GM21737 (cell line): ENCODE results near the gene ROR1.

Experiments used
- ATAC-seq: cut with Tn5 transposase; IDR thresholded peaks from one replicate; pipeline ENCODE4 v1.9.1; 2021; ENCODE audit warnings: mild to moderate bottlenecking, moderate library complexity; ENCODE audit not compliant: unreplicated experiment

ROR1 gene

DNA sequence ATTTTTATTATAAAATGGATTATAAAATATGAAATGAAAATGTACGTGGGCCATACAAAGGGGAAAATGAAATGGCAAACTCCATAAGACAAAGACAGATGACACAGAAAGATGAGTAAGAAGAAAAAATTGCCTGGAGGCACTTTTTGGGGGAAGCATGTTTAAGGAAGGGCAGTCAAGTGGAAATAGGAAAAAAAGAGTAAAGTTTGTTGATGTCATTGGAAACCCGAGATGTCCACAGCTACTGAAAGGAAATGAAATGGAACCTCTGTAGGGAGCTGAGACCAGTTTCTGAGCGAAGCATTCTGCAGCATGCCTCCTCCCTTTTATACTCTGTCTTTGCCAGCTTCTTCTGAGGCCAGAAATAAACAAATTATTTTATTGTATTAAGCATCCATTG is 226.2 kb downstream of the ROR1 start:
- no peak for ATAC-seq

DNA sequence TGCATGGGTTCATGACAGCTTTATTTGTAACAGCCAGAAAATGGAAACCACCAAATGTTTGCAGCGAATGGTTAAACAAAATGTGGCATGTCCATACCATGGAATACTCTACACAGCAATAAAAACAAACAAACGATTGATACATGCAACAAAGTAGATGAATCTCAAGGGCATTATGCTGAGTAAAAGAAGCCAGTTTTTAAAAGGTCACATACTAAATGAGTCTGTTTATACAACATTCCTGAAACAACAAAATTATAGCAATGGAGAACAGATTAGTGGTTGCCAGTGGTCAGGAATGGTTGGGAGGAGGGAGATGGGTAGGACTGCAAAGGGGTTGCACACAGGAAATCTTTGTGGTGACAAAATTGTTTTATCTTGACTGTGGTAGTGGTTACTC is 227.2 kb downstream of the ROR1 start:
- no peak for ATAC-seq

DNA sequence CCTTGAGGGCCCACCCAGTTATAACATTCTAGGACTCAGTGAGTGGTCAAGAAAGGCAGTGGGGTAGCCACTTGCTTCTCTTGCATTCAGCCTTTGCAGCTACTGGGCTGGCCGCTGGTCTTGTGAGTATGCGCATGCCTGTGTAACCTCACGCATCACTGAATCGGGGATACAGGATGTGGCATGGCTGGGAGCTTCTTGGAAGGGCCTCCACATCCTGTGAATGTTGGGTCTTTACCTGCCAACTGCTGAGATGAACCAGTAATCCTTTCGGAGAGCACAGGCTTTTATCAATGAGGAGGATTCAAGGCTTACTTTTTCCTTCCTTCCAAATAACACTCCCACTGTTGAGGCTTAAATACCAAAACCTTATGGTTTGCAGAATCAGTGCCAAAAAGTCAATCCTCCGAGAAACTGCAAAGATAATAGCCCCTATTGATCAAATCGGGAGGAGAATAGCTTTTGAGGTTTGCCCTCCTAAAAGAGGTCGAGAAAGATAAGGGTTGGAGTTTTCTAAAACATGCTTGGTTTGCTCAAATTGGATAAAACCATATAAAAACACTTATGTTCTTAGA is 230.7 kb downstream of the ROR1 start:
- ATAC-seq = no peak

DNA sequence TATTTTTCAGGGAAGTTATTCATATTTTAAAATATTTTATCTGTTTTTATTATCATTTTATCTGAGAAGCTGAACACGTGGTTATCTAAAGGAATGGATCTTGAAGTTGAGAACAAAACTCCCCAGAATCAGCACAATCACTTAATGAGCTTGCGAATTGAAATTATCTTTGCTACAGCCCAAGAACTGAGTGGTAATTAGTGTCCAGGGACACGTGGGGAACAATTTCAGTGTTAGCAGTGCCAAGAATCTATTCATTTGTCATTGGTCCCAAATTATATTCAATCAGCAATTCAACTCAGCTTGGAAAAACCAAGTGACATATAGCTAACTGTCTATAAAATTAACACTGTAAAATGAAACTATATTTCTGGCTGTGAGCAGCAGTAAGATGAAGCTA is 232.0 kb downstream of the ROR1 start:
- no peak for ATAC-seq

DNA sequence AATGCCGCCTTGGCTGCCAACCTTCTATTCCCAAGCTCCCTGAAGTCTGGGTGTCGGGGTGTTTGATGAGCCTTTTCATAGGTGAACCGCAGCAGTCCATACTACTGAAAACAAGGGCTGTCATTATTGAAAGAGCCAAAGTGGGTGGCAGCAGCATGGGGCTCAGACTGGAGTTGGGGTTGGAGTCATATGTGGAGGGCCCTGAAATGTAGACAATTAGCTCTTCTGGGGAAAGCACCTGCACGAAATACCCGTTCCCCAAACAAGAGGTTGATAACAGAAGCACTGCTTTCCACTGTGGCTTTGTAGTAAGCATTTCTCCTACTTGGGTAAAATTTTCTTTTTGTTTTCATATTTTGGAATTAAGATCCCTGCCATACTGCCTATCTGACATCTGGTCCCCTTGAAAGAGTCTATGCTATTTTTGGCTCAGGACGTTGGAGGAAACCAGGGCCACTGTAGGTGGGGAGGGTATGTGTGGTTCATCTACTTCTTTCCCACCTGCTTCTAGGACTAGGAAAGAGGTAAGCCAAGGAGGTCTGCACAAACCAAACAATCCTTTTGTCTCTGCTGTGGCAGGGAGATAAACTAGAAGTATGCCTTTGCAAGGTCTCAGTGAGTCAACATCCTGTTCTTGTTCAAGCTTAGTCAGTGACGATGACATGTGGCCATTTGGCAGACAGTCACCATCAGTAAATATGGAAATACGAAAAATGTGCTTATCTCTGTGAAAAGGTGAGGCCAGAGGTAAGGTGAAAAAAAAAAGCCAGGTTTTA is 232.6 kb downstream of the ROR1 start:
- no peak for ATAC-seq

DNA sequence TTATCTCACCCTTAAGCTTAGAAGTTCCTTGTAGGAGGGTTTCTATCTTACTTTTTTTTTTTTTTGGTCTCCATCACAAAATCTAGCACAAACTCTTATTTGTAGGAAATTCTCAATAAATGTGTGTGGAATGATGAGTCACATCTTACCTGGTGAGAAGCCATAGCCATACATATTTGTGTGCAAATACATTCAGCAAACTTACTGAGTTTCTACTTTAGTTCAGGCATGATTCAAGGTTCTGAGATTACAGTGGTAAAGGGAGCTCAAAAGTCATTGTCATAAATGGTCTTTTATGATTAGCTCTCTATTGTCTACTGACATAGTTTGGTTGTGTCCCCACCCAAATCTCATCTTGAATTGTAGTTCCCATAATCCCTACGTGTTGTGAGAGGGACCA is 236.5 kb downstream of the ROR1 start:
- ATAC-seq = no peak

DNA sequence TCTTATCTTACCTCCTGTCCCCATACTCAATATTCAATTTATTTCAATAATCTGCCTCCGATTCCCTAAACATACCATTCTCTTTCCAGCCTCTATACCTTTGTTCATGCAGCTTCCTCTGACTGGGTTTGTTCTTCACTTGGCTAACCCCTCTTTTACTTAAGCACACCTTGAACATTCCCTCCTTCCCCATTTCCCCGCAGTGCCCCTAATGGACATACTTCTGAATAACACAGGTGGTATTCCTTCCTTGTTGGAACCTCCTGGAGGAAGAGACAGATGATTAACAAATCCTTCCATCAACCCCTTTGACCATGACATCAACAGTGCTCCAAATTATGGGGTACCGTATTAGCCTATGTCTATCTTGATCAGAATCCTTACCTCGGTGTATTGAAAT is 239.6 kb downstream of the ROR1 start:
- ATAC-seq = no peak

DNA sequence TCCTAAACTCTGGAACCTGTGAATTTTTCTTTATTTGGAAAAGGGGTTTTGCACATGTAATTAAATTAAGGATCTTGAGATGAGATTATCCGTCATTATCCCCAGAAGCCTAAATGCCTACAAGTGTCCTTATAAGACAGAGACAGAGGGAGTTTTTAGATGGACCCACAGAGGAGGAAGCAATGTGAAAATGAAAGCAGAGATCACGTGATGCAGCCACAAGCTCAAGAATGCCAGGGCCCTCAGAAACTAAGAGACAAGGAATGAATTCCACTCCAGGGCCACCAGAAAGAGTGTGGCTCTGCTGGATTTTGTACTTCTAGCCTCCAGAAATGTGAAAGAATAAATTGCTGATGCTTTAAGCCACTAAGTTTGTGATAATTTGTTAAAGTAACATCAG is 246.0 kb downstream of the ROR1 start:
- ATAC-seq = no peak

DNA sequence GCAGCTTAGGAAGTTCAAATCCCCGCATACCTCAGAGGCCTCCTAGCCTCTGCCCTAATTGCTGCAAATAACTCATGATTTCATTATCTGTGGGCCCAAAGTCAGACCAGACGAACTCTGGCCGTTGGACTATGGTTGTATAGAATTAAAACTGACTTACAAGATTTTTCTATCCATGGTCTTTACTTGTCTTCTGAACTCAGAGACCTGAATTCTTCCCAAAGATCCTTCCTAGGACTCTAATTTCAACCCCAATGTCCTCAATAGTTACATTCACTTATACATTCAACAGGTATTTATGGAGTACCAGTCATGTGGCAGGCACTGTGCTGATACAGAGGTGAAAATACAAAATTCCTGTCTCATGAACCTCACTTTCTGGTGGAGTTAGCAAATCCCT is 247.2 kb downstream of the ROR1 start:
- no peak for ATAC-seq

DNA sequence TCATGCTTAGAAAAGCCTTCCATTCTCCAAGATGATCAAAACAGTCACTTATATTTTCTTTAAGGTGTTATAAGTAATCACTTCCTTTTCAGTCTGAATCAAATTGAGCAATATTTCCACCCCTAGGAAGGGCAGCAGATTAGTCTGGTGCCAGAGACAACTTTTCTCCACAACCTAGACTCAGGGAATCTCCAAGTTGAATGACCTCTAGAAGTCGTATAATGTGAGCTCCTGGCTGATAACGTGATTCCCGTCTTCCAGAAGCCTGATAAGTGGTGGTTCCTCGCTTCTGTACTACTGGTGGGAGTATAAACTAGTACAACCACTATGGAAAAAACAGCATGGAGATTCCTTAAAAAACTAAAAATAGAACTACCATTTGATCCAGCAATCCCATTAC is 251.2 kb downstream of the ROR1 start:
- ATAC-seq = no peak

DNA sequence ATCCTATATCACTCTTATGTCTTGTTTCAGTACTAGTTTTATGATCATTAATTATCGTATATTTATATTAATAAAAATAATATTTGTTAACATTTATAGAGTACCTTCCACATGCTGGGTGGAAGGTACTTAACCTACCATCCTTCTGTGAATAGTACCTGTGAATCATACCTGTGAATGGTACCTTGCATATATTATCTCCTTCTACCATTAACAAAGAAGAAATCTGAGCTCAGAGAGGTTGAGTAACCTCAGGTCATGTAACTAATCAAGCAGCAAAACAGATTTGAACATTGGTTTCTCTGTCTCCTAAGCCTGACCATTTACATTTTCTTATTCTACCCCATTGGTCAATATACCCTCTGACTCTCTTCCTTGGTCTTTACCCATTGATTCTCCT is 255.2 kb downstream of the ROR1 start:
- ATAC-seq = no peak

DNA sequence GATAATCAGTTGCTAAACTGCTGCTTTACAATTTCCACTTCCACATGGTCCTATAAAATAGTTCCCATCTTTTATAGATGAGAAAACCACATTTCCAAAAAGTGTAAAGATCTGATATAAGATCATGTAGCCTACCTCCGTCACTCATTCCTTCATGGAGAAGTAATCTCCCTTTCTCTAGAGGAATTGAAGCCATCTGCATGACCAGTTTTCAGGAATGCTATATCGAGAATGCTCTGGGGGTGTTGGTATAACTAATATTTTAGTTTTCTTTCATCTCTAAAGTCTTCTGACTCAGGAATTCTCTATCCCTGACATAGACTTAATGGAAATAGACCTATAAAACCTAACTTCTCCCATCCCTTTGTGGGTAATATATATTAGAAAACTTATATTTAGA is 256.6 kb downstream of the ROR1 start:
- no peak for ATAC-seq

DNA sequence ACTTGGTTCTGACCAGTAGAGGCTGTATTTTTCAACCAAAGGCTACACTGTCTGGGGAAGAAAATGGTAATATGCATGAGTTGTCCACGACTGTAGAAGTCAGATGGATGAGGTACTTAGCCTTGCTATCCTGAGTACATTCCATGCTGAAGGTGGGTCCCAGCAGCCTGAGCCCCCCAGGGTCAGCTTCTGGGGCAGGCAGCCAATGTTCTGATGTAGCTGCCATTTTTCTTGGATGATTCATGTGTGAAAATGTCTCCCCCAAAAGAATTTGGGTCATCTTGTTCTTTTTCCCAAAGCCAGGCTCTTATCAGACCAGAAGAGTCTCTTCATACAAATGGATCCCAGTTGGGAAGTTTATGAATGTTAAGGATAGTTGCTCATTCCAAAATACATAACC is 257.4 kb downstream of the ROR1 start:
- ATAC-seq = no peak

DNA sequence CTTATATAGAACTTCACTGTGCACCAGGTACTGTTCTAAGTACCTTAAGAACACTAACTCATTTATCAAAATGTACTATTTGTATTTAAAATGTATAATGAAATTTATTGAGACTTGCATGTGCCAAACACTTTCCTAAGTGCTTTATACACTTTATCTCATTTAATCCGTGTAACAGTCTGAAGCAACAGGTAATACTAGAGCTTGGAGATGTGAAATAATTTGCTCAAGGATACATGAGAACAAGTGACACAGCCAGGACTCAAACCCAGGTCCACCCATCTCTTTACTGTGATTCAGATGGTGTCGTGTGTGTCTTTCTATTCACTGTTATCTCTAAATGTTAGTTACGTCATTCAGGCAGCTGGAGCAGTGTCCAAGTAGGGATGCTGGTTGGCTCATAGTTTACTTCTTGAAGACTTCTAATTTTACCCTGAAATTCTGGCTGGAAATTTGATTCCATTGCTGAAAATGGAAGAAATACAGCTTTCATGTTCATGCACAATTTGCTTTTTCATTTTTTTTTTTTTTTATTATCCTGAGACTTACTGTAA is 259.9 kb downstream of the ROR1 start:
- ATAC-seq = no peak

DNA sequence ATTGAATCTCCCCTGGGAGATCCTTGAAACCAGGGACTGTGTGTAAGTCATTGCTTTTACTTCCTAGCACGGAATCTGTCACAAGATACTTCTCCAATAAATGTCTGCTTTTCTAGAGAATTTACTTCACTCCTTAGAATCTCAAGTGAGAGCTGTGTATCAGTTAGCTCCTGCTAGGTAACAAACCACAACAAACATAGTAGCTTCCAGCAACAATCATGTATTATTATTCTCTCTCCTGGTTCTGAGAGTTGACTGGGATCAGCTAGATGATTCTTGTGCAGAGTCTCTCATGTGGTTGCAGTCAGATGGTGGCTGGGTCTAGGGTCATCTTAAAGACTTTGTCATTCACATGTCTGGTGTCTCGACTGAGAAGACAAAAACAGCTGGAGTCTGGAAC is 262.7 kb downstream of the ROR1 start:
- ATAC-seq = no peak

DNA sequence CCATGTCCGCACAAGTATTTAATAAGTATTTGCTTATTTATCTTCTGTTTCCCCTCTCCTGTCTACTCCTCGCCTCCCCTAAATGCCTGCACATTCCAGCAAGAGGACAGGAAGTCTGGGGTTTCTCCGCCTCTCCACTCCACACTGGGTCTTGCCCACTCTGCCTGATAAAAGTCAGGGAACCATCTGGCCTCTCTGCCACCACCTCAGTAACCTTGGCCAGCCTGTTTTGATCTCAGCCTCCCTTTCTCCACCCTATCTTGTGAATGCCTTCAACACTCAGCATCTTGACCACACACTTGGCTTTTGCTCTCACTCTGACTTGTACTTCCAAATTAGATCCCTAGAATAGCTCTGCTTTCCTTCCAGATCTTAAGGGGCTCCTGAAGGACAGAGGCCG is 264.3 kb downstream of the ROR1 start:
- no peak for ATAC-seq

DNA sequence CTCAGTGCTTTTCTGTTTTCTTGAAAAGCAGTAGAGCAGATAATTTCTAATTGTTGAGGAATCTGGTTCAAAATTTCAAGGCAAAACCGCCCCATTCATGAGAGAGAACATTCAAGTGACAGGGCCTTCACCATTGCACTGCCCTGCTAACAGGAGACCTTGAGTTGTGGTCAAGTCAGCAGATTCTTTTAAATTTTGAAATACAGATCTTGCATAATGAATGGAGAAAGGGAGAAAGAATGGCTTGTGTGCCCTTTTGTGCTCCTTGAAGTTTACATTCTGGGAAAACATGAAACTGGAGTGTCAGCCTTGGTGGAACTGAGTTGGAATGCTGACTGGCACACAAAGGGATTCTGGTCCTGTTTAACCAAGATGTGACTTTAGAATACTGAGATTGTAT is 265.1 kb downstream of the ROR1 start:
- no peak for ATAC-seq

DNA sequence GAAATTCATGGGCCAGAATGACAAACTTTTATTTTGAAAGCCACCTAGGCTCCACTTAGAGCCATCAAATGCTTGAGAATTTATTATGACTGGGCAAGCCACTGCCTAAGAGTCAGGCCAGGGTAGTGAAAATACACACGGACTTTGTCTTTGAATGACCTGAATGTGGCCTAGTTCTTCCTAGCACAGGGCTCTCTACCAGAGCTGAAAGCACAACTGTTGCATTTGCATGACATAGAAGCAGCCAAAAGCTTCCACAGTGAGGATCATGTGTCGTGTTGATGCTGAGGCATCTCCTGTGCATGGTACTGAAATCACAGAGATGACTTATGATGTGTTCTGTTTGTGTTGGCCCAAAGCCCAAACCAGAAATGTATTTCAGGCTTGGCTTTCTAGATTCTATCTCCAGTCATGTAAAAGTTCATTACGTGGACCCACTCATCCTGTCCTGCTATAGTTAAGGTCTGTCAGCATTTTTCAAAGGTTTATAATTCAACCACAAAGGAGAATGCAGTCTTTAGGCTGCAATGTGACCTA is 265.6 kb downstream of the ROR1 start:
- no peak for ATAC-seq

DNA sequence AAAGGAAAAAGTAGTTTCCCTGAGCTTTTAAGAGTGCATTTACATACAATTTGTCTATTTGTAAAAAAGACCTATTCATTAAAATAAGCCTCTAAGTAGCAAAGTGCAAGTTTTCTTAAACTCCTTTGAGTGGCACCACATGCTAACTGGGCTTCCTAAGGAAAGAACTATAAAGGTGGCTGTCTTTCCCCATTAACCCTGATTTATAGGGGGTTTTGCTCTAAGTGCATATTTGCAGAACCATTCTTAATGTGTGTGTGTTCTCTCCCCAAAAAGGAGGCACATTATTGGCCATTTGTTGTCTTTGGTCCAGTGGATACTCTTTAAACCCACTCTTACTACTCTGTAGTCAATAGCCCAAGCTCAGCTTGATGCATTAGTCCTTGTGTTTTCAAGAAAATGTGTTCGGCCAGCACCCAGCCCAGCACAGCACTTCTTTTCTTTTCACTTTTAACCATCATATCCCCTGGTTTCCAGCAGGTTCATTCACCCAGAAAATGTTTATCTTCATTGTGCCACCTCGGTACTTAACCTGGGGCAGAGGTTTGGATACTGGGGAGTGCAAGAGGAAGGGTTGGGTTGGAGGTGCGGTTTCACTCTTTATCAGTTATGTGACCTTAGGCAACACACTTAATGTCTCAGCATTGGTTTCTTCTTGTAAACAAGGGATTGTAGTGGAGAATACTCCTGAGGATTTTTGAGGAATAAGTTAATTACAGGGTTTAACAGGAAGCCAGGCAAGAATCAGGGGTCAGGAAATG is 267.7 kb downstream of the ROR1 start:
- no peak for ATAC-seq

DNA sequence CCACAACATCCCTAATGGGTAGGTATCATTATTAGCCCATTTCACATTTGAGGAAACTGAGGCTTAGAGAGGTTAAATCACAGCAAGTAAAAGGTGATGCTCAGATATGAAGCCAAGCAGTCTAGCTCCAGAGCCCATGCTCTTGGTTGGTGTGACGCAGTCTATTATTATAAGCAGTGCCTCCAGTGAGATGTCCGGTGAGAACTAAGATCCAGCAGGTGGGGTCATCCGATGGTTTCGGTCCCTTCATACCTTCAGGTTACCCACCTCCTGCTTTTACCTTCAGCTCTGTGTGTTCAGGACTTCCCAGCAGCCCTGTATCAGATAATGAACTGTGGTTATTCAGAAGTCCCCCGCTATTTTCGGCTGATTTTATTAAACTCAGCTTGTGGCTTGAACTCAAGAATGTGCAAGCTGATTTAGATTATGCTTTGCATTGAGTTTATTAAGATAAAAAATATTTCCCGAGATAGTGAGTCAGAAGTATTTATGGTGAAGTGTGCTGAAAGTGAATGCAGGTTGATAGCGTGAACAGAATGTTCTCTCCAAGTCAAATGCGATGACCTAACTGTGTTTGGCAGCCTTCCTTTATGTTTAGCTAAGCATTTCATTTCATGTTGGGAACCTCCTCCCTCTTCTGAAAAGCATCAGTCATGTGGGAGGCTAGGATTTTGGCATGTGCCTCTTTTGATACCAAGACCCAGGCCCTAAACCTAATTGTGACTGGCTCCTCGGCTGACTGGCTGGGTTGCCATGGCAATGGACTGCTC is 268.7 kb downstream of the ROR1 start:
- ATAC-seq = no peak

DNA sequence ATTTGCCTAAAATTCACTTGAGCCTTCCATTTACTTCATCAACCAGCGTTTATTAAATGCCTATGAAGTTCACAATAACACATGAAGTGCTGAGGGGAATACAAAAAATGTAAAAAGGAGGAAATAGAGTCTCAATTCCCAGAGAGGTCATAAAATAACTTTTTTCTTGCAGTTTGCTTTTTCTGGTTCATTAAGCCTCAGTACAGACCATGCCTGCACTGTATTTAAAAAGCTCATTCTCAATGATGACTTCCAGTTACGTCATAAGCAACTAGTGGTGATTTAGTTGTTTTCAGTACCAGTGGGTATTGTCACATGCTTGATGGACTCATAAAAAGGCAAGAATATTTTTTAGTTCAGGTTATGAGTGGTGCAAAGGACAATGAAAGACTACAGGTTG is 269.5 kb downstream of the ROR1 start:
- ATAC-seq = no peak
